NCI-H748 treated with DMSO at 0.1 percent for 48 hours (cell line): ENCODE measurements around the gene IMMP2L.
A peak's percentile ranks its signal among the peaks of the same experiment; 100 is the strongest.

ENCODE experiments used
- DNase-seq: peaks from one replicate; lab custom pipeline; 2025; lab: John Stamatoyannopoulos, UW

The IMMP2L gene

DNA sequence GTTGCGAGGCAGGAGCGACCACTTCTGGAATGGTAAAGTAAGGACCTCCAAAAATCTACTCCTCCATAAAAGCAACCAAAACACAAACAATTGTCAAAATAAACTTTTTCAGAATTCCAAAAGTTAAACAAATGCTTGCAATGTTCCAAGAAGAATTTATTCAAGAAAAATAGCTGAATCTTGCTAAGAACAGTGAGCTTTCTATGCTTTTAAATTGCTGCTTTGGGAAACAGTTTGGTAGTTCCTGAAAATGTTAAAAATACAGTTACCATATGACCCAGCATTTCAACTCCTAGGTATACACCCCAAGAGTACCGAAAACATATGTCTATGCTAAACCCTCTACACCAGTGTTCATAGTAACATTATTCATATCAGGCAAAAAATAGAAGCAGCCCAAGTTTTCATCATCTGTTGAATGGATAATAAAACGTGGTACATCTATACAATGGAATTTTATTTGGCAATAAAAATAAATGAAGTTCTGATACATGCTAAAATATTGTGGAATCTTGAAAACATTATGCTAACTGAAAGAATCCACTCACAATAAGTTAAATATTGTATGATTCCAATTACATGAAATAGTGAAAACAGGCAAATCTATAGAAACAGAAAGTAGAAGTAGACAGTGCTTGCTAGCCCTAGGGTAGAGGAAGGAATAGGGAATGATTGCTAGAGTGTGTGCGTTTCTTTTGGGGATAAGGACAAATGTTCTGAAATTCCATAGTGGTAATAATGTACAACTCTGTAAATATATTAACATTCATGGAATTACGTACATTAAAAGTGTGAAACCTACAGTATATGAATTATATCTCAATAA, 414.4 kb downstream of the IMMP2L start:
- DNase-seq: no peak

DNA sequence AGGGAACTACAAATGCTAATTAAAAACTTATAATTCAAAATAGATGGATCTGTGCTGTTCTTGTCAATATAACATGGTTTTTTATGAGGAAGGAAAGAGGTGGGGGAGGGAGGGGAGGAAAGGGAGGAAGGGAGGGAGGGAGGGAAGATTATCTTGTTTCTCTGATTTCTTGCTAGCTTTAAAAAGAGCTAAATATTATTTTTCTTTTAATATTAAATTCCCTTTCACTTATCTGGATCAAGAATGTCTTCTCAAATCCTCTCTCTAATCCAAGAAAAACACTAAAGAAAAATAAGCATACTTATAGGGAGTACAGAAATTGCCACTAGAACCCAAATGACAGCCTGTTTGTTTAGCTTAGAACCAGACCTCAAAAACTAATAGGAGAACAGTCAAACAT, 416.2 kb downstream of the IMMP2L start:
- DNase-seq: no peak

GRCh38 chr7:111145472-111145871, 416.8 kb downstream of the IMMP2L start:
- no peak for DNase-seq

- DNase-seq: no peak
Observed at GRCh38 chr7:111140091-111140865, 422.0 kb downstream of the IMMP2L start.

DNA sequence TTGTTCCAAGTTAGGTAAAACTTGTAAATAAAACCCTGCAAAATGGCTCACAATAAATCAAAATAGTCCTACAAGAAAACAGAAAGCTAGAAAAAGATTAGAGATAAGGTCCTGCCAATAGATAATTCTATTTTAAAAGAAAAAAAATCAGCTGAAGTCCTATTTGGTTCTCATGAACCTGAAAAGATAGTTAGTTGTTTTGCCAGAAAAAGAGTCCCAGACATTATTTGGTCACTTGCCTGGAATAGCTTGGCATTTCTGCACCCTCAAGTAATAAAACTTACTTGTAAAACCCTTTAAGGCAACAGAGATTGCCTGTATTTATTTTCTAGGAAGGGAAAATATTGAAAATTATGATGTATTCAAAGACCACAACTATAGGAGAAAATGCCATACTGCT, 423.7 kb downstream of the IMMP2L start:
- no peak for DNase-seq

- DNase-seq: no peak
Observed at GRCh38 chr7:111138193-111138569, 424.1 kb downstream of the IMMP2L start.

- no peak for DNase-seq
Observed at GRCh38 chr7:111137296-111138192, 424.7 kb downstream of the IMMP2L start.

GRCh38 chr7:111132833-111133232, 429.5 kb downstream of the IMMP2L start:
- DNase-seq: no peak

DNA sequence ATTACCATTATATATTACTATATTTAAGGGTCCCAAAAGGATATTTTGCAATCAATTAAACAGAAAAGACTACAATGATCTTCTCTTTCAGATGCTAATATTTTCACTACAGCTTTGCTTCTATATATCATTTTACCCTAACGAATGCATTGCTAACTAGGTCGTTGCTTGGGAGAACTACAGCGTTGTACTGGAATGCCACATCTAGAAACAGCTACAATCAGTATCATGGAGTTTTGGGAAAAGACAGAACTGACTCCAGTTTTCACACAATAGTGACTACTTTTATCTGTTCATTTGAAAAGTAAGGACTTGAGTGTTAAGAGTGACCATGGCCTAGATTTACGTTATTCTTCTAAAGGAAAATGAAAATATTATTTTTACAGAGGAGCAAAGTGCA, 432.9 kb downstream of the IMMP2L start:
- DNase-seq: no peak

GRCh38 chr7:111126987-111127386, 435.3 kb downstream of the IMMP2L start:
- no peak for DNase-seq

GRCh38 chr7:111115966-111116365, 446.3 kb downstream of the IMMP2L start:
- no peak for DNase-seq

DNA sequence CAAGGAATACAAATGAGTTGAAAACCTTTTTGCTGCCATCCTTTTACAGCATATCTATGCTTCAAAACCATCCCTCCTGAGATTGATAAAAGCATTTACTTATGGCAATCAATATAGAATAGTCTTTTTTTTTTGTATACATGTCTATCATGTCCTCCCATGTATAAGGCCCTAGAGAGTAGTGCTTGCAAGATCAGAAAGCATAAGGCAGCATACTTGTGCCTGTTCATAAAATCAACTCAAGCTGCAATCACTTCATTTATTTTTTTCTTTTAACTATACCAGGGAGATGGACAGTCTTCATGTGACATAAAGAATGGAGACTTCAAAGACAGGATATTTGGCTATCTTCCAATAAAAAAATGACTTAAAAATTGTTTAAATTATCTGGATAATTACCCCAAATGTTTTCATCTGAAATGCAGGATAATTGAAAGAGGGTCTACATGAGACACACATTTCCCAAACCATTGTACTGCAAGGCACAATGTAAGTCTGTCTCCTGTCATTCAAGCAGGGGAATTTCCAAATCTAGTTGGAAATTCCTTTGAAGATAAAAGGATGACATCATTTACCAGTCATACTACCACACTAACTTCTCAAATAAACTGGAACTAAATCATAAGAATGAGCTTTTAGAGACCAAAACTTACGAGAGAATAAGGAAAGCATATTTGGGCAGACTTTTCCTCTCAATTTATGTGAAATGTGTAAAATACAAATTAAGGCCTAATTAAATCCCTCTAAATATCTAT, 448.9 kb downstream of the IMMP2L start:
- no peak for DNase-seq

- no peak for DNase-seq
Observed at GRCh38 chr7:111112439-111112838, 449.9 kb downstream of the IMMP2L start.

- DNase-seq: peak; percentile 52
Observed at GRCh38 chr7:111108496-111108895, 453.8 kb downstream of the IMMP2L start.

DNA sequence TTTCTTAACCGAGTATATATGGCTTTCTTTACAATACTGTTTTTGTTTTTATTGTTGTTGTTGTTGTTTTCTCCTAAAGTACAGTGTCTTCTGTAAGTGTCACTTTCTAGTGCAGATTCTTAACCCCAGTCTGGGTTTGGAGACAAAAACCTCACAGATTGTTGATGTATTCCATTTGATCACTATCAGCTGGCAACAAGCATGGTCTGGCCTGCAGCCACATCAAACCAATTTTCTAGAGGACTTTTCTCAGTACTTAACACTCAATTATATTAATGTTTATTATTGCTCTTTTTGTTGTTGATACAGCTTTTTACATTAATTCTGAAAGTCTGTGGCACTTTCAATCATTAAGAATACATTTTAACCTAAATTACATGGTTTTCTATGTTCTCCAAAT, 454.3 kb downstream of the IMMP2L start:
- DNase-seq: peak; percentile 52

DNA sequence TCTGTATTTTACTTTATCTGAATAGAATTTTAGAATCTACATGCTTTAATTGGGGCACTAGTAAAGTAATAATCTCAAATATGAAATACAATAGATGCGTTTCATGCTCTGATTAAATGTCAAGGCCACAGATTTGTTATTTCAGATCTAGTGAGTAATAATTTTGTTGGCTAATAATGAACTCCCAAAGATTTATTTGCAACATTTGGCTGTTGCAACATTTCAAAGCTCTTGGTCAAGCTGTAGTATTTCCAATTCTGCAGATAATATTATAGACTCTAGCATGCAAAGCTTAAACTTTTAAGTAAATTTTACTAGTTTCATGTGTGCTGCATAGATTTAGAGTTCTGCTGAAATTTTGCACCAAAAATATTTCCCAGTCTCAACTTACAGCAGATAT, 454.7 kb downstream of the IMMP2L start:
- DNase-seq: no peak

DNA sequence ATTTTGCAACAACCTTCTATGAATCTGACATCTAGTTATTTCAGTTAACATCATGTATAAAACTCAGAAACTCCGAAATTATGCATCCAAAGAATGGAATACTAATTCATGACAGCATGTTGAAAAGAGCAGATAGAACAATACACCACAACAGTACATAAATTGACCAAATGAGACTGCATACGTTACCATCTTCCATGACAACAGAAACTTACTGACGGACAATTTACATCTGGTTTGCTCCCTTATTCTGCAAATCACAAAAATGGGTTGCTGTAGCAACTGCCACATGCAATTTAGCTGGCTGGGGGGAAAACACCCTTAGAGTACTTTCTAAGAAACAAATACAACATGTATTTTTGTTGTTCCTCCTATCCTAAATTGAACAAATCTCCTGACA, 457.0 kb downstream of the IMMP2L start:
- DNase-seq: no peak

- no peak for DNase-seq
Observed at GRCh38 chr7:111104710-111105109, 457.6 kb downstream of the IMMP2L start.

GRCh38 chr7:111103678-111104274, 458.5 kb downstream of the IMMP2L start:
- no peak for DNase-seq

- no peak for DNase-seq
Observed at GRCh38 chr7:111103136-111103535, 459.2 kb downstream of the IMMP2L start.
